GM12864 (cell line): Measurements from ENCODE around the gene PALLD.

Experiments used
- DNase-seq: peaks from one replicate; pipeline ENCODE4 v3.0.0-alpha.2; 2011; ENCODE audit warnings: low read depth
- H3K4me3 ChIP-seq: 2 replicates; pipeline ENCODE4 v1.5.1; 2011; ENCODE audit warnings: mild to moderate bottlenecking, low read depth, low read length, control low read depth
- TF ChIP-seq, protein P1 (sequence below): IDR thresholded peaks from 2 replicates; pipeline ENCODE4 v1.5.1; 2011; ENCODE audit warnings: low read depth, mild to moderate bottlenecking, moderate library complexity, low read length, control low read depth, inconsistent platforms; ENCODE audit errors: missing control alignments

PALLD gene

DNA sequence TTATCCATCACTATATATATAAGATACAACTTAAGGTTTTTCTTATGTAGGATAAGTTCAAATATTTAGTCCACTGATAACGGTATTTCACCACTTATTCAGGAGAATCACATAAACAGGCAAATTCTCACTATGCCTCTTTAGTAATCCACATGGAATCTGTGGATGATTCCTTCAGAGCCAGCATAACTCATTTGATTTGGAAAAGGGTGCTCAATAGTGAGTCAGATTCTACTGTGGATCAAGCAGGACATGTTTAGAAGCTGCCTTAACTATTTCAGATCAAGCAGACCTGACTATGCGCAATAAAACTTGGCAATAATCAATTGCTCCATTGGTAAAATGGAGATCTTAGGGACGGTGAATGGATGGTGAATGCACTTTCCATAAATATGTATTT lies 329.1 kb downstream of the PALLD start:
- DNase-seq, result no peak
- TF ChIP-seq, protein P1, sequence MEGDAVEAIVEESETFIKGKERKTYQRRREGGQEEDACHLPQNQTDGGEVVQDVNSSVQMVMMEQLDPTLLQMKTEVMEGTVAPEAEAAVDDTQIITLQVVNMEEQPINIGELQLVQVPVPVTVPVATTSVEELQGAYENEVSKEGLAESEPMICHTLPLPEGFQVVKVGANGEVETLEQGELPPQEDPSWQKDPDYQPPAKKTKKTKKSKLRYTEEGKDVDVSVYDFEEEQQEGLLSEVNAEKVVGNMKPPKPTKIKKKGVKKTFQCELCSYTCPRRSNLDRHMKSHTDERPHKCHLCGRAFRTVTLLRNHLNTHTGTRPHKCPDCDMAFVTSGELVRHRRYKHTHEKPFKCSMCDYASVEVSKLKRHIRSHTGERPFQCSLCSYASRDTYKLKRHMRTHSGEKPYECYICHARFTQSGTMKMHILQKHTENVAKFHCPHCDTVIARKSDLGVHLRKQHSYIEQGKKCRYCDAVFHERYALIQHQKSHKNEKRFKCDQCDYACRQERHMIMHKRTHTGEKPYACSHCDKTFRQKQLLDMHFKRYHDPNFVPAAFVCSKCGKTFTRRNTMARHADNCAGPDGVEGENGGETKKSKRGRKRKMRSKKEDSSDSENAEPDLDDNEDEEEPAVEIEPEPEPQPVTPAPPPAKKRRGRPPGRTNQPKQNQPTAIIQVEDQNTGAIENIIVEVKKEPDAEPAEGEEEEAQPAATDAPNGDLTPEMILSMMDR, result no peak
- H3K4me3 ChIP-seq, result no peak overlapping the region

DNA sequence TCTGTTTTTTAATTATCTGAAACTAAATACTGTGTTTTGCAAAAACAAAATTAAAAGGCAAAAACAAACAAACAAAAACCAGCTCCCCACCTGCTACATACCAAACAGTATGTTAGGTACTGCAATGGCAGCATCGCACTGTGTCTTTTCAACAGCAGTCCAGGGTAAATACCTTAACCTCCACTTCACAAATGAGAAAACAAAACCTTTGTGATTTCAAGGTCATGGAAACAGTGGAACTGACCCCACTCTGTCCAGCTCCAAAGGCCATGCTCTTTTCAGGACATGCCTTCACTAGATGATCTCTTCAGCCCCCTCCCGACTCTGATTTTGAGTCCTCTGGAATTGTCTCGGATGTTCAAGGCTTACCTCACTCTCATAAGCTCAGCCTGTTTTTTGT lies 329.8 kb downstream of the PALLD start:
- no peak for DNase-seq
- no peak overlapping the region for H3K4me3 ChIP-seq
- TF ChIP-seq, protein P1, result no peak

DNA sequence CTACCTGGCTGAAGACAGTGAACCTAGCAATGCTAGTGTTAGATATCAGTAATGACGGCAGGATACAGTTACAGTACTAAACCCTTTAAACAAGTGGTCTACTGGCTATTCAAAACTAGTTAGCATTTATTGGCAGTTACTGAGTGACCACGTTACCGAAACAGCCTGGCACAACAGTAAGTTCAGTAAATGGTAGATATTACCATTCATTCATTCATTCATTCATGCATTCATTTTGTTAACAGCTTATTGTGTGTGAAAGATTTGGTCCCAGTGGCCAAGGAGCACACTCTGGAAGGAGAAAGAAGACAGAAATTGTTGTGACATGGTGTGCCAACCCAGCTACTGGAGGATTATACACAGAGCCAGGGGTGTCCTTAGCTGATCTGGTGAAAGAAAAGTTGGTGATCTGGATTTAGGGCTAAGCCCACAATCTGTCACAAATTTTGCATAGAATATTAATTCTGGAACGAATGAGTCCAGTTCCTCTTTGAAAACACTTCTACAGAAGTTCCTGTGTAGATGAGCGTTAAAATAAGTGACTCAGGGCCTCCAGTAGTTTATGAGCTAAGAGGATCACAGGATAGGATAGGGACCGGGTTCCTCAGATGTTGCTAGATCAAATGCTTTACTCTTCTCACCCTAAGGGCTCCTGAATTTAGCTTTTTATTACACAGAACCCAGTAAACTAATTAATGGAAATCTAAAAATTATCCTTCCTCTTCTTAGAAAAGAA lies 334.1 kb downstream of the PALLD start:
- no peak for DNase-seq
- TF ChIP-seq, protein P1, result no peak
- no peak overlapping the region for H3K4me3 ChIP-seq

DNA sequence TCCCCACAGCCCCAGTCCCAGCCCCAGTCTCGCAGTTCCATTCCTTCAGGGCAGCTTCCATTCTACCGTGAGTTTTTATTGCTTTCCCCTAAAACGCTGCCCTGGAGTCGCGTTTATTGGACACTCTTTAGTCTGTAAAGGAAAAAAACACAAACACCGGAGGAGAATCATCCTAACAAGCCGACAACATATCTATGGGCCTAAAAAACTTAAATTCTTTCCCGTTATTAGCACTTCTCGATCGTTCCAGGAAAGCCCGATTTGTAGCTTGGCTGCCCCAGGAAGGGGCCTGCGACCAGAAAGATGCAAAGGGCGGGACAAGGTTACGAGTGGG lies 334.7 kb downstream of the PALLD start:
- DNase-seq, result no peak
- TF ChIP-seq, protein P1, result no peak
- peak overlapping the region; percentile 39 for H3K4me3 ChIP-seq

DNA sequence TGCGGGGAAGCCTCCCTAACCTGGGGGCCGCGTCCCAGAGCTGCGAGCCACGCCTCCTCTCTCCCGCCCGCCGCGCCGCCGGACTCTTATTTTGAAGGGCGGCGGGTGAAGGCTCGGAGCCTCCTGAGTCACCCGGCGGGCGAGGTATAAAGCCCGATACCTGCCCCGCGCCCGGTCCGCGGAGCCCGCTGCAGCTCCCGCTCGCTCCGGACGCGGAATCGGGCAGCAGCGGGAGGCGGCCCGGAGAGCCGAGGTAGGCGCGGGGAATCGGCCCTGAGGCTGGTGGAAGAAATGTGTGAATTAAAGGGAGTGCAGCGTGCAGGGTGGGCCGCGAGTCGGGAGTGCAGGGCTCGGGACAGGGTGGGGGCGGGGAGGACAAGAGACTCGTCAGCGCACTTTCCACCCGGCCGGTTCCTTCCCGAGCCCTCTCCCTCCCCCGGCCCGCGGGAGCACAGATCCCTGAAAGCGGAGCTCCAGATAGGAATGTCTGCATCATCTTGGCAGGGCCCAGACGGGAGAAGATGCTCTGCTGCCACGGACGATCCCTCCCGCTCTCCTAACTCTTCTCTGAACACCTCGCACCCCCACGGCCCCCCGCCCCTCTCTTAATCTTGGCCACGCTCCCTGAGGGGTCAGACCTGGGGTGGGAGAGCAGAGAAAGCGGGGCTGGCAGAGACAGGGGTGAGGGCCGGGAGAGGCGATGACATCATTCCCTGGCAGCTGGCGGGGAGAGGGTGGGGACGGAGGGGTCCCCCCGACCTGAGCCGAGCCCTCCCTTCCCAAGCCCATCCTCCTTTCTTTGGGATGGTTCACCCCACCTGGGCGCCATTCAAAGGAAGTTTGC lies 335.3 kb downstream of the PALLD start:
- no peak for DNase-seq
- TF ChIP-seq, protein P1, result no peak
- H3K4me3 ChIP-seq, result peak overlapping the region; percentile 39

DNA sequence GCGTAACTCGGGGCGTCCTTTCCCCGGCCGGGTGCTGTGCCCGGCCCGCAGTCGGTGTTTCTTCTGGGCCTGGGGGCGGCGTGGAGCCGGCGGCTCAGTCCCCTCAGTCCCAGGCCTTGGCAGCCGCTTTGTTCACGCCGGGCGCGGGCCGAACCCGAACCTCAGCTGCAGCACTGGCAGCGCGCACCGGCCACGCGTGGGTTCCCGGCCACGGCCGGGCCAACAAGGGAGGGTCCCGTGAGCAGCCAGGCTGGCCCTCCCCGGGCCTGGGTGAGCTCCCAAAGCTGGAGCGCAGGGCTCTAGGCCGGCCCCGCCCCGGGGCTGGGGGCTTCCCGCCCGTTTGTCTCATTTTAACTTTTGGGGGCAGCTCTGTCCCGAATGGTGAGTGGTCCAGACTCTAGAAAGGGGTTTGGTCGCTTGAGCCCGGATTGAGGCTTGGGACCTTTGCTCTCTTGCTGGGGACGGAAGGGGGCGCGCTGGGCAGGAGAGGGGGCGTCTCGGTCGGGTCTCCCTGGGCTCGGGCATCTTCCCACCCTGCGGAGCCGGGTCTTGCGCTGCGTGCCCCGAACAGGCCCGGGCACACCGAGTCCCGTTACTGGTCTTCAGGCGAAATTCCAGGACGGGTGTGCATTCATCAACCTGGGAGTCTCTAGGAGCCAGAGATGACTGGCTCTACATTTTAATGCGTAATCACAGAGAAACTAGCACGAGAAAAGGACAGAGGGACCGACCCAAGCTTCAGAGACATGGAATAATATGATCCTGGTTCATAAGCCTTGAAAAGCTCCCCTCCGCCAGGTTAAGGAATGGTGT lies 336.1 kb downstream of the PALLD start:
- H3K4me3 ChIP-seq, result no peak overlapping the region
- TF ChIP-seq, protein P1, result no peak
- DNase-seq, result no peak
